GM23248 (cell line): ENCODE results near the gene RTN4RL2.

ENCODE experiments used
- EZH2 ChIP-seq: fragments of 200-600 bp; sonication (generic); IDR thresholded peaks from 2 replicates; pipeline ENCODE4 v1.6.1; 2018; ENCODE audit warnings: antibody characterized with exemption, mild to moderate bottlenecking; ENCODE audit not compliant: insufficient read depth, poor library complexity, severe bottlenecking
- EZH2phosphoT487 ChIP-seq: fragments of 200-600 bp; sonication (generic); IDR thresholded peaks from 2 replicates; pipeline ENCODE4 v1.6.1; 2018; ENCODE audit warnings: antibody characterized with exemption, moderate library complexity, mild to moderate bottlenecking, low read depth; ENCODE audit not compliant: insufficient read depth

- TF ChIP-seq EZH2 (peak; percentile 86), EZH2phosphoT487 (no peak)
Measured at GRCh38 chr11:57458410-57459163, 1.7 kb upstream of the RTN4RL2 start.
